ENCODE results near the gene ODAD3.
"Not testable (repeated sequence)": the region's sequence is repeated elsewhere in the genome, so short reads cannot be mapped to it uniquely, and the experiment has no call there.

ODAD3 gene

GRCh38 chr19:11434703-11435056 is 241 bp downstream of the ODAD3 start:
- DNase-seq, result no peak

GRCh38 chr19:11433526-11433925 is 1.4 kb downstream of the ODAD3 start:
- DNase-seq, result not testable (repeated sequence)

GRCh38 chr19:11426656-11427055 is 8.3 kb downstream of the ODAD3 start:
- DNase-seq, result no peak

GRCh38 chr19:11425719-11426457 is 9.0 kb downstream of the ODAD3 start:
- no peak for DNase-seq

GRCh38 chr19:11423791-11424181 is 11.1 kb downstream of the ODAD3 start:
- DNase-seq, result no peak

- DNase-seq, result no peak
These were observed 11.6 kb downstream of the ODAD3 start for GRCh38 chr19:11423164-11423790.

GRCh38 chr19:11422163-11423065 is 12.5 kb downstream of the ODAD3 start:
- peak; percentile 86 for DNase-seq

- DNase-seq, result peak; percentile 83
These were observed 13.4 kb downstream of the ODAD3 start for GRCh38 chr19:11421371-11422098.

GRCh38 chr19:11420429-11421370 is 14.2 kb downstream of the ODAD3 start:
- DNase-seq, result no peak

- peak; percentile 64 for DNase-seq
These were observed 16.1 kb downstream of the ODAD3 start, which contains the start of gene RGL3 for GRCh38 chr19:11418549-11419506. TSS of gene RGL3 (minus strand) at chr19:11419314. CDS start at chr19:11419278, 36 bp downstream.

GRCh38 chr19:11418094-11418548 is 16.8 kb downstream of the ODAD3 start:
- no peak for DNase-seq

- DNase-seq, result no peak
These were observed 18.4 kb downstream of the ODAD3 start for GRCh38 chr19:11416346-11417052.

- DNase-seq, result no peak
These were observed 20.4 kb downstream of the ODAD3 start for GRCh38 chr19:11414544-11414943.

GRCh38 chr19:11410682-11411081 is 24.2 kb downstream of the ODAD3 start:
- no peak for DNase-seq

- DNase-seq, result no peak
These were observed 26.3 kb downstream of the ODAD3 start for GRCh38 chr19:11408591-11408990.

GRCh38 chr19:11406703-11407236 is 28.2 kb downstream of the ODAD3 start:
- DNase-seq, result not testable (repeated sequence)

- peak; percentile 74 for DNase-seq
These were observed 28.9 kb downstream of the ODAD3 start for GRCh38 chr19:11405846-11406643.

GRCh38 chr19:11404588-11405222 is 30.2 kb downstream of the ODAD3 start:
- DNase-seq, result no peak

Measured in activated effector memory CD4-positive, alpha-beta T cell treated with anti-CD3 and anti-CD28 coated beads, Interleukin-2, amount 50 U/mL, for 16 hours (primary cell).